Upper lobe of left lung (tissue), 4 donors: Measurements from ENCODE around the gene FLG.

Source experiments
- CTCF ChIP-seq, 6 experiments: fragments of 450-650 bp in 4 of 6; fragments of 200-600 bp in 2 of 6; sonication (generic) in 2 of 6; IDR thresholded peaks; one replicate each; pipeline ENCODE4 v1.5.1; 2016 to 2019; ENCODE audit warnings: antibody characterized with exemption in 6 of 6
- POLR2A ChIP-seq, 4 donors: fragments of 450-650 bp; IDR thresholded peaks; one replicate each; pipeline ENCODE4 v1.5.1; 2016 to 2017; ENCODE audit warnings: antibody characterized with exemption in 4 of 4, mild to moderate bottlenecking in 2 of 4

- TF ChIP-seq CTCF (IDR thresholded peaks at IDR 0.05) (no peak), POLR2A (IDR thresholded peaks at IDR 0.05) (no peak)
These were observed 49.4 kb upstream of the FLG start for GRCh38 chr1:152374451-152374850.
